HG03378 (cell line): Measurements from ENCODE around the gene AZGP1.
A peak's percentile ranks its signal among the peaks of the same experiment; 100 is the strongest.
"Not testable (repeated sequence)": the region's sequence is repeated elsewhere in the genome, so short reads cannot be mapped to it uniquely, and the experiment has no call there.

ENCODE experiments used
- ATAC-seq: cut with Tn5 transposase; IDR thresholded peaks from one replicate; pipeline ENCODE4 v1.9.1; 2021; ENCODE audit warnings: mild to moderate bottlenecking, moderate library complexity; ENCODE audit not compliant: unreplicated experiment

Gene AZGP1

DNA sequence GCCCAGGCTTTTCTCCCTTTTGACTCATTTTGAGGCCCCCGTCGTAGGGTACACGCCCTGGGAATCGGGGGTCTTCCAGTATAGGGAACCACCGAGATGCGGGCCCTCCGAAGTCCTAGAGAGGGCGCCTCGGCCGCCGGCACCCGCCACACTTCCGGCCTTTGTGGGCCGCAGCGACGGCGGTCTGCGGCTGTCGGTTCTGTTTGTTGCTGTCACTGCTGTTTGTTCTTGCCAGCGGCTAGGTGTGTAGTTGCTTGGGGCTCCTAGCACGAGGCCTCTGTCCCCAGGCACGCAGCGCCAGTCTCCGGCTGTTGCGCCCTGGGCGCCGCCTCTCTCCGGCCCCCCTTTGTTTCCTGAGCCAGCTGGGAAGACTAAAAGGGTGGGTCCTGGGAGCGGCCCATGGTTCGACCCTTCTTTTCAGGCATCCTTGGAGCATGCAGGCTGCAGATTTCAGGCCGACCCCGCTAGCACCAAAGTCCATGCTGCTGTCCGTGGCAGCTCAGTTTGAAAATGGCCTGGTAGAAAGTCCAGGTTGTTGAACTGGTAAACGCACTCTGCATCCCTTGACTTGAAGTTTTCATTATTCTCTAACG is 21.8 kb upstream of the AZGP1 start:
- ATAC-seq: no peak

DNA sequence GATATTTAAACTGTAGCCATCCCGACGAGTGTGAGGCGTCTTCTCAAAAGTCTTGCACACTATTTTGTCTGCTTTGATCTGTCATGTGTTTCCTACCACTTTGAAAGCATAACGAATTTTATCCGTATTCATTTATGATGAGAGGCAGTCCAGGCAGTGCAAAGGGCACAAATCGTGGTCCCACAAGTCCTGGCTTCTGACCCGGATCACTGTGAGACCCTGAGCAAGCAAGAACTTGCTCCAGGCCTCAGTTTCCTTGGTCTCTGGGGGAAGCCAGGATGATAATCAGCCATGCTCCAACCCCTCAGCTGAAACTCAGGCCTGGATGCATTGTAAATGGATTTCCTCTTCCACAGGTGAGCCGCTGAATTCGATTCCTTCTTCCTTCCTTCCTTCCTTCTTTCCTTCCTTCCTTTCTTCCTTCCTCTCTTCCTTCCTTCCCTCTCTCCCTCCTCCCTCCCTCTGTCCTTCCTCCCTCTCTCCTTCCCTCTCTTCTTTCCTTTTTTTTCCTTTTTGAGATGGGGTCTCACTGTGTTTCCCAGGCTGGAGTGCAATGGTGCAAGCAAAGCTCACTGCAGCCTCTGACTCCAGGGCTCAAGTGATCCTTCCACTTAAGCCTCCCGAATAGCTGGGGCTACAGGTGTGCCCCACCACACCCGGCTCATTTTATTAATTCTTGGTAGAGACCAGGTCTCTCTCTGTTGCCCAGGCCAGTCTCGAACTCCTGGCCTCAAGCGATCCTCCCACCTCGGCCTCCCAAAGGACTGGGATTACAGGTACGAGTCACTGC is 21.1 kb upstream of the AZGP1 start:
- ATAC-seq: no peak

DNA sequence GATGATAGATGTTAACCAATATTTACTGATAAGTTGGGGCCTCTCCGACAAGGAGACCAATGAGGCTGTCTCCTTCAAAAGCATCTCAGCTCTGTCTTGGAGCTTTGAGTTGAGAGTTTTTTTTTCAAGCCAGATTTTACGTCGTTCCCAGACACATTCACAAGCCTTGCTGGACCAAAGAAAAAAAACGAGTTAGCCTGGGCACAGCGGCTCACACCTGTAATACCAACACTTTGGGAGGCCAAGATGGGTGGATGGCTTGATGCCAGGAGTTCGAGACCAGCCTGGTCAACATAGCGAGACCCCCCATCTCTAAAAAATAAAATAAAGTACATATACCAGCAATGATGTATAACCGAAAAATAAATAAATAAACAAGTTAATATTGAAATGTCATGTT is 19.0 kb upstream of the AZGP1 start:
- ATAC-seq: no peak

DNA sequence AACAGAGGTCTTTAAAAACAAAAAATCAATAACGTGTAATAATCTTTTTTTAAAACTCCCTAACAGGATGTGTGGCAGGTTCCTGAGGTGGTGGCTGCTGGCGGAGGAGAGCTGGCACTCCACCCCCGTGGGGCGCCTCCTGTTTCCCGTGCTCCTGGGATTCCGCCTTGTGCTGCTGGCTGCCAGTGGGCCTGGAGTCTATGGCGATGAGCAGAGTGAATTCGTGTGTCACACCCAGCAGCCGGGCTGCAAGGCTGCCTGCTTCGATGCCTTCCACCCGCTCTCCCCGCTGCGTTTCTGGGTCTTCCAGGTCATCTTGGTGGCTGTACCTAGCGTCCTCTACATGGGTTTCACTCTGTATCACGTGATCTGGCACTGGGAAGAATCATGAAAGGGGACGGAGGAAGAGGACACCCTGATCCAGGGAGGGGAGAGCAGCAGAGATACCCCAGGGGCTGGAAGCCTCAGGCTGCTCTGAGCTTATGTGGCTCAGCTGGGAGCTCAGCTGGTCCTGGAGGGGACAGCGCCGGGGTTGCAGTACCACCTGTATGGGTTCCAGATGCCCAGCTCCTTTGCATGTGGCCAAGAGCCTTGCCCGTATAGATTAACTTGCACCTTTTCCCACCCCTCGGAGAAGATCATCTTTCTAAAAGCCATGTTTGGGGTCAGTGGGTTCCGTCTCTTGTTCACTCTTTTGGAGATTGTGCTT is 16.7 kb upstream of the AZGP1 start:
- no peak for ATAC-seq

DNA sequence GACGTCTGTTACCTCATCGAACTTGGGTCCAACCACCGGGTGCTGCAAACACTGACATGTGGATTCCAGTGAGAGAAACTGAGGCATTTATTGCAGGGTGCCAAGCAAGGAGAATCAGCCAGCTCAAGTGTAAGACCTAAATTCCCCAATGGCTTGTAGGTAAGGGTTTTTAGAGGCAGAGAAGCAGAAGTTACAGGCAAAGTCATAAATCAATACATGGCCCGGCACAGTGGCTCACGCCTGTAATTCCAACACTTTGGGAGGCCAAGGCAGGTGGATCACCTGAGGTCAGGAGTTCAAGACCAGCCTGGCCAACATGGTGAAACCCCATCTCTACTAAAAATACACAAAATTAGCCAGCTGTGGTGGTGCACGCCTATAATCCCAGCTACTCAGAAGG is 15.7 kb upstream of the AZGP1 start:
- not testable (repeated sequence) for ATAC-seq

DNA sequence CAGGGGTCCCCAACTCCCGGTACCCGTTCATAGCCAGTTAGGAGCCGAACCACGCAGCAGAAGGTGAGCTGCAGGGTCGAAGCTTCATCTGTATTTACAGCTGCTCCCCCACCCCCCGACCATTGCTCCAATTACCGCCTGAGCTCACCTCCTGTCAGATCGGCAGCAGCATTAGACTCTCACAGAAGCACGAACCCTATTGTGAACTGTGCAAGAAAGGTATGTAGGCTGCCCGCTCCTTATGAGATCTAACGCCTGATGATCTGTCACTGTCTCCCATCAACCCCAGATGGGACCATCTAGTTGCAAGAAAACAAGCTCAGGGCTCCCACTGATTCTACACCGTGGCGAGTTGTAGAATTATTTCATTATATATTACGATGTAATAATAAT is 14.6 kb upstream of the AZGP1 start:
- no peak for ATAC-seq

DNA sequence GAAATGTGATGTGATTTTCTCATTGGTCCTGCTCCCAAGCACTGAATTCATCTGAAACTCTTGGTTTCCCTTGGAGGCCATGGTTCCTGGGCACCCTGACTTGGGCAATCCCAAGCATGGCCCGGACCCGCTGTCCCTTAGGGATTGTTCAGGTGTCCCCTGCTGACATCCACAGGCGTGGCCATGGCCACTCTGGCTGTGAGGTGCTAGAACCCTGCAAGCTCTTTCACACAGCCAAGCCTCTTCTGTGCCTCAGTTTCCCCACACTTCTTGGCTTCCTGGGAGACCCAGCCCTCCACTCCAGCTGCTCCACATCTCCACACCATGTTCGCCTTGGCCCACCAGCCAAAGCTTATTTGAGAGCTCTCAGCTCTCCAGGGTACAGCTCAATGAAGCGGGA is 12.0 kb upstream of the AZGP1 start:
- no peak for ATAC-seq

DNA sequence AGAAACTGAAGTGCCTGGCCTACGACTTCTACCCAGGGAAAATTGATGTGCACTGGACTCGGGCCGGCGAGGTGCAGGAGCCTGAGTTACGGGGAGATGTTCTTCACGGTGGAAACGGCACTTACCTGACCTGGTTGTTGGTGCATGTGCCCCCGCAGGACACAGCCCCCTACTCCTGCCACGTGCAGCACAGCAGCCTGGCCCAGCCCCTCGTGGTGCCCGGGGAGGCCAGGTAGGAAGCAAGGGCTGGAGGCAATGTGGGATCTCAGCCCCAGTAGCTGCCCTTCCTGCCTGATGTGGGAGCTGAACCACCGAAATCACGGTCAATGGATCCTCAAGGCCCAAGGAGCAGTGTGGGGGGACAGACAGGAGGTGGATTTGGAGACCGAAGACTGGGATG is 11.5 kb upstream of the AZGP1 start:
- not testable (repeated sequence) for ATAC-seq

DNA sequence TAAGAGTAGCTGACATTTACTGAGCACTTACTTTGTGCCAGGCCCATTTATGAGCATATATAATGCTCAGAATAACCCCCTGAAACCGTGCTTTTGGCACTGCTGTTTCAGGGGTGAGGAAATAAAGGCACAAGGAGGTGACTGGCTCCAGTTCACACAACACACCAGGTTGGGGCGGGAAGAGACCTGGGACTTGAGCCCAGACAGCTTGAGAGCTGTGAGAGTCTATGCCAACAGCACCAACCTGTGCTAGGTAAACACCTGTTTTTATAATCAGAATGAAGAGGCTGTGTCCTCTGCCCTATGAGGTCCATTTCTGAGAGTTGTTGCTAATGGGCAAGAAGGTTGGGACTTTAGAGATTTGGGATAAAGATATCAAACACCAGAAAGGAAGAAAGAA is 8.8 kb upstream of the AZGP1 start:
- no peak for ATAC-seq

DNA sequence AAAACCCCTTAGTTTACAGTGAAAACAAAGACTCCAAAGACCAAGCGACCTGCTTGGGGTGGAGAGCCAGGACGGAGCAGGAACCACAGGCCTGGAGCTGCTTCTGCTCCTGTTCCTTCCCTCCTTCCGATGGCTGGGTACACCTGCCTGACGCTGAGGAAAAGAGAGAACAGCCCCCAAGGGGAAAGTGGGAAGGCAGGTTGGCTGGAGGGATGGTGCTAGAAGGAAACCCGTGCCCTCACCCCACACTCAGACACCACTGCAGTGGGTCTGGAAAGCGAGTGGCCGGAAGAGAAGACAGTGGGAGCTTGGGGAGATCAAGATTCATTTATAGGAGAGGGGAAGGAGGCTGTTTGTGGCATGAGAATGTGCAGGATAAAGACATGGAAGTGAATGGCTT is 5.2 kb upstream of the AZGP1 start:
- not testable (repeated sequence) for ATAC-seq

DNA sequence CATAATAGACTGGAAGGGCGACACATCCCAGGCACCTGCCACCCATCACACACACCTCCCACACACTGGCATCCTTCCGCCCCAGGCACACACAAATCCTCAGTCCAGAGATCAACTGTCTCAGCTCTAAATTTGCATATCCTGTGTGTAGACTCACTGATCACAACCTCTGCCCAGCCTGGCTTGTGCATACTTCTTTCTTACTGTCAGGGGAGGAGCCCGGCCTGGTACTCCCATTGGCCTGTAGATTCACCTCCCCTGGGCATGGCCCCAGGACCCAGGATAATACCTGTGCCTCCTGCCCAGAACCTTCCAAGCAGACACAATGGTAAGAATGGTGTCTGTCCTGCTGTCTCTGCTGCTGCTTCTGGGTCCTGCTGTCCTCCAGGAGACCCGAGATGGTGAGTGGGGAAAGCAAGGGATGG is 4.6 kb upstream of the AZGP1 start:
- ATAC-seq: peak; percentile 72

DNA sequence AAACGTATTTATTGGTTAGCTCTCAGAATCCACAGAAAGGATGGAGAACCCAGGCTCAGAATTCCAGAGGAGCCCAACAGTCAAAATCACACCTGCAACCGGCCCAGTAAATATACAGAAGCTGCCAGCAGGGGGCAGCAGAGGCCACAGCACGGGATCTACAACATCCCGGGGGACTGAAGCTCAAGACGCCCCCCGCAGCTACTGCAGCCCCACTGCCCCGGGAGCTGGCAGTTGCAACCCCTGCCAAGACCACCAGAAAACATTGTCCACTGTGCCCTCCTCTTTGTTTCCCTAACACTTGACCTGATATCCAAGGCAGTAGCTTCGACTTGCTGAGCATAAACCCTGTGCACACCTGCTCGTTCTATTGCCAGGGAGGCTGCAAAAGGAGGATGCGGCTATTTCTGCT is 4.0 kb upstream of the AZGP1 start:
- ATAC-seq: peak; percentile 25

DNA sequence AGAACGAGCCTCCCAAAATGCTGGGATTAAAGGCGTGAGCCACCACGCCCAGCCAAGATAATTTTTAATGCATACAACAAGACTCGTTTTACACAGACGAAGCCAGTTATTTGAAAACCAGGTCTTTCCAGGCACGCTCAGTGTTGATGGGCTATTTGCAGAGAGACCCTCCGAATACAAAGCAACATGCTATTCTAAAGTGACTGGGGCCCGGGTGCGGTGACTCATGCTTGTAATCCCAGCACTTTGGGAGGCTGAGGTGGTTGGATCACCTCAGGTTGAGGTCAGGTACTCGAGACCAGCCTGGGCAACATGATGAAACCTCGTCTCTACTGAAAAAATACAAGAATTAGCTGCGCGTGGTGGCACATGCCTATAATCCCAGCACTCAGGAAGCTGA is 795 bp upstream of the AZGP1 start:
- no peak for ATAC-seq

DNA sequence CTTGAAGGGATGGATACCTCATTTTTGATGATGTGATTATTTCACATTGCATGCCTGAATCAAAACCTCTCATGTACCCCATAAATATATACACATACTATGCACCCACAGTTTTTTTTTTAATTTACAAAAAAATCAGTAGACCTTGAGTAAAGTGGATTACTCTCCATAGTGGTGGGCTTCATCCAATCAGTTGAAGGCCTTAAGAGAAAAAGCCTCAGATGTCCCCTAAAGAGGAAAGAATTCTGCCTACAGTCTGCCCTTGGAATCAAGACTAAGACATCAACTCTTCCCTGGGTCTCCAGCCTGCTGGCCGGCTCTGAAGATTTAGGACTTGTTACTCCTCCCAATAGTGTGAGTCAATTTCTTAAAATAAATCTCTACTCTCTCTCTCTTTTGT is 1.1 kb downstream of the AZGP1 start:
- no peak for ATAC-seq

DNA sequence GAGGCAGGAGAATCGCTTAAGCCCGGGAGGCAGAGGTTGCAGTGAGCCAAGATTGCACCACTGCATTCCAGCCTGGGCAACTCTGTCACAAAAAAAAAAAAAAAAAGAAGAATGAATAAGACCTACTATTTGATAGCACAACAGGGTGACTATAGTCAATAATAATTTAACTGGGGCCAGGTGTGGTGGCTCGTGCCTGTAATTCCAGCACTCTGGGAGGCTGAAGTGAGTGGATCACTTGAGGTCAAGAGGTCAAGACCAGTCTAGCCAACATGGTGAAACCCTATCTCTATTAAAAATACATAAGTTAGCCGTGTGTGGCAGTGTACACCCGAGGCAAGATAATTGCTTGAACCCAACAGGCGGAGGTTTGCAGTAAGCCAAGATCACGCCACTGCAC is 2.0 kb downstream of the AZGP1 start:
- ATAC-seq: not testable (repeated sequence)

DNA sequence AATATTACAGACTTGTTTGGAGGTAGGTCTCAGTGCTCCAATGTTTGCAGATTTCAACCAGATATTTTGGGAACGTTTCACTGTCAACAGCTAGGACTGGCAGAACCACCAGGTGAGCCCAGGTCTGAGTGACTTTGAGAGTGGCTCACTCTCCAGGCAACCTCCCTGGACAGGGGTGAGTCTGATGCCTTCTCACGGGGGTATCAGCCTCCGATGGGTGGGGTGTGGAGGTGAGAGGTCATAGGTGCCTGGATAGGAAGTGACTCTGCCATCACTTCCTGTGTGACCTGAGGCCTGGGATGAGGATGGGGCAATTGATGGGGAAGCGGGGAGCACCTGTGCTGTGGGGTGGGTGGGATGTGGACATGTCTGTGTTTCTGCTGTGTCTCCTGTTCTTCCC is 4.6 kb downstream of the AZGP1 start:
- no peak for ATAC-seq

DNA sequence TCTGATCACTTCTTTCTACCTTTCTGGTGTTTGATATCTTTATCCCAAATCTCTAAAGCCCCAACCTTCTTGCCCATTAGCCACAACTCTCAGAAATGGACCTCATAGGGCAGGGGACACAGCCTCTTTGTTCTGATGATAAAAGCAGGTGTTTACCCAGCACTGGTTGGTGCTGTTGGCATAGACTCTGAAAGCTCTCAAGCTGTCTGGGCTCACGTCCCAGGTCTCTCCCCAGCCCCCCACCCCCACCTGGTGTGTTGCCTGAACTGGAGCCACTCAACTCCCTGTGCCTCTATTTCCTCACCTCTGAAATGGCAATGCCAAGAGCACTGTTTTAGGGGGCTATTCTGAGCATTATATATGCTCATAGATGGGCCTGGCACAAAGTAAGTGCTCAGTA is 6.0 kb downstream of the AZGP1 start:
- ATAC-seq: not testable (repeated sequence)

DNA sequence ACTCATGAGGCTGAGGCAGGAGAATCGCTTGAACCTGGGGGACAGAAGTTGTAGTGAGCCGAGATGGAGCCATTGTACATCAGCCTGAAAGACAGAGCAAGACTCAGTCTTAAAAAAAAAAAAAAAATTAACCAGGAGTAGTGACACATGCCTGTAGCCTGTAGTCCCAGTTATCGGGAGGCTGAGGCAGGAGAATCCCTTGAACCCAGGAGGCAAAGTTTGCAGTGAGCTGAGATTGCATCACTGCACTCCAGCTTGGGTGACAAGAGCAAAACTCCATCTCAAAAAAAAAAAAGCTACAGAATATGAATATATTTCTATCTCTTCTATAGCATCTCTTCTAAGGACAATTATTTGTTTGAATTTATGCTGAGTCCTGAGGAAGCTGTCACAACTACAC is 6.5 kb downstream of the AZGP1 start:
- no peak for ATAC-seq

DNA sequence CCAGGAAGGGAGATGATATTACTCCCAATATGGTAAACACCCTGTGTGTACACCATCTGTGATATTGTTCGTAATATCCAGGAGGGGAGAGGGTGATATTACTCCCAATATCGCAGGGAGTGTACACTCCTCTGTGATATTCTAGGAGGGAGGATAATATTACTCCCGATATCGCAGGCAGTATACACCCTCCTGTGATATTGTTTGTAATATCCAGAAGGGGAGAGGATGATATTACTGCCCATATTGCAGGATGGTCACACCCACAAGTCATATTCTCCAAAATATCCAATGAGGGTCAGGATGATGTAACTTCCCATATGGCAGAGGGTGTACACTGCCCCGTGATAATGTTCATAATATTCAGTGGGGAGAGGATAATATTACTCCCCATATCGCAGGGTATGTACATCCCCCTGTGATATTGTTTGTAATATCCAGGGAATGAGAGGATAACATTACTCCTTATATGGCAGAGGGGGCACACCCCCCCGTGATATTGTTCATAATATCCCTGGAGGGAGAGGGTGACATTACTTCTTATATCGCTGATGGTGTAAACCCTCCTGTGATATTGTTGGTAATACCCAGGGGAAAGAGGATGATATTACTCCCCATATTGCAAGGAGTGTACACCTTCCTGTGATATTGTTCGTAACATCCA is 17.1 kb downstream of the AZGP1 start:
- ATAC-seq: no peak

DNA sequence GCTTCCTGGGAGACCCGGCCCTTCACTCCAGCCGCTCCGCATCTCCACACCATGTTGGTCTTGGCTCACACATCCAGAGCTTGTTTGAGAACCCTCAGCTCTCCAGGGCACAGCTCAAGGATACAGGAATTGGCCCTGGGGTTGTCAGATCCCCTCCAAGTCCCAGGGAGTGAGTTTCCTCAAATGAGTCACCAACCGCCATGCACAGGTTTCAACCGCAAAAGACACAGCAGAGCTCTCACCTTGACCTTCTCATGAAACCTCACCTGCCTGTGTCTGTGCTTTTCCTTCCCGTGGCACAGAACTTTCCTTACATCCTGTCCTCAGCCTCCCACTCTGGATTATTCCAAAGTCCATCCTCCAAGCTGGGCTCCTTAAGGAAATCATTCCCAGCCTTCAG is 20.6 kb downstream of the AZGP1 start:
- ATAC-seq: no peak

DNA sequence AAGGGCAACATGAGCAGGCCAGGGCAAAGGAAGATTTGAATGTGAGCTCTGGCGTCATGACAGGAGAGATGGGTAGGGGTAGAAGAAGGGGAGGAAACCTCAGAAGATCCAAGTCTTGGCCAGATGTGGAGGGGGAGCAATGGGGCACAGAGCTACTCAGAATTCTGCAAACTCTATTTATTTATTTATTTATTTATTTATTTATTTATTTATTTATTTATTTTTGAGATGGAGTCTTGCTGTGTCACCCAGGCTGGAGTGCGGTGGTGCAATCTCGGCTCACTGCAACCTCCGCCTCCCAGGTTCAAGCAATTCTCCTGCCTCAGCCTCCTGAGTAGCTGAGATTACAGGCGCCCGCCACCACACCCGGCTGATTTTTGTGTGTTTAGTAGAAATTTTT is 21.2 kb downstream of the AZGP1 start:
- ATAC-seq: not testable (repeated sequence)

DNA sequence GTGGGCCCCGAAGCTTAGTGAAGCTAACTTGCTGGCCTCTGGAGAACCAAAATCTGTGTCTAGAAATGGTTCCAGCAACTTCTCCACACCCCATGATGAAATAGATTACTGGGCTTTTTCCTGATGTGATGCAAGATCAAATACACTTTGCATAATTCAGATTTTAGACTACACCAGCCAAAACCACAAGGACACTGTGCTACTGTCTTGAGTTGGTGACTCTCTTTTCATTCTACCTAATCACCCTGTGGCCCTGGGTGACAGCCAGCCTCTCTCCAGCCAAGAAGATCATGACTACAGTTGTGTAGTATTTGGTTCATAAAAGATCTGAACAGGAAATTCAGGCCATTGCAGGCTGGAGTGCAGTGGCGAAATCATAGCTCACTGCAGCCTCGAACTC is 22.2 kb downstream of the AZGP1 start:
- no peak for ATAC-seq
